Activated T-helper 1 cell treated with anti-CD3 and anti-CD28 coated beads, Interleukin-2, amount 50 U/mL, for 16 hours (primary cell): ENCODE data around the gene SRP14.

Experiments
- DNase-seq, 2 donors: peaks; one replicate each; pipeline ENCODE4 v3.0.0-alpha.2; 2020; ENCODE audit warnings: low read depth in 1 of 2, low spot score in 1 of 2

The SRP14 gene

GRCh38 chr15:40069178-40070165 is 30.5 kb upstream of the SRP14 start:
- DNase-seq: no peak

DNA sequence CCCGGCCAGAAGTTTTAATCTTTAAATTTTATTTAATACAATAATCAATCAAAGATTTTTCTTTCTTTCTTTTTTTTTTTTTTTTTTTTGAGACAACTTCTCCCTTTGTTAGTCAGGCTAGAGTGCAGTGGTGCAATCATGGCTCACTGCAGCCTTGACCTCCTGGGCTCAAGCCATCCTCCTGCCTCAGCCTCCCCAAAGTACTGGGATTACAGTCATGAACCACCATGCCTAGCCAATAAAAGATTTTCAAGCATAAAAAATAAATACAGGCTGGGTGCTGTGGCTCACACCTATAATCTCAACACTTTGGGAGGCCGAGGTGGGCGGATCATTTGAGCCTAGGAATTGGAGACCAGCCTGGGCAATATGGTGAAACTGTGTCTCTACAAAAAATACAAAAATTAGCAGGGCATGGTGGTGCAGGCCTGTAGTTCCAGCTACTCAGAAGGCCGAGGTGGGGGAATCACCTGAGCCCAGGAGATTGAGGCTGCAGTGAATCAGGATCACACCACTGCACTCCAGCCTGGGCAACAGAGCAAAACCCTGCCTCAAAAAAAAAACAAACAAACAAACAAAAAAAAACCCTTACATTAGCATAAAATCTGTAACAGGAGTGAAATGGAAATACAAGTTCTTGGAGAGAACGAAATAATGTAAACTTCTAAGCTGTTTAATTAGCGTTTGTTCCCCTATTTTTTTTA is 29.1 kb upstream of the SRP14 start:
- DNase-seq: no peak

DNA sequence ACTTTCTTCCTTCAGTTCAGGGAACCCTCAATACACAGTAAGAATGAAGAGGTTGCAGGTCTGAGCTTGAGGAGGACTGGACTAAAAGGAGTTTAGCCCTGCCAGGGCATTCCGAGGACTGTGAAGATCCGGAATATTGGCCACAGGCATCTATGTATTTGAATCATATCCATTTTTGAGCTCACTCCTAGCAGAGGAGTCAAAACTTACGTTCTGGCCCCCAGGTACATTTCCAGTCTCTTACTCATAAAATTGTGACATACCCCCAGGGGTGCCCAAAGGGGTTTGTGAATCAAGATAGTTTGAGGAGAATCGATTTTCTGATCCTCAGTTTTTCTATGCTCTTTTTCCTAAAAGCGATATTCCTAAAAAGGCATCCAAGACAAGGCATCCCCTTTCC is 27.6 kb upstream of the SRP14 start:
- DNase-seq: no peak

DNA sequence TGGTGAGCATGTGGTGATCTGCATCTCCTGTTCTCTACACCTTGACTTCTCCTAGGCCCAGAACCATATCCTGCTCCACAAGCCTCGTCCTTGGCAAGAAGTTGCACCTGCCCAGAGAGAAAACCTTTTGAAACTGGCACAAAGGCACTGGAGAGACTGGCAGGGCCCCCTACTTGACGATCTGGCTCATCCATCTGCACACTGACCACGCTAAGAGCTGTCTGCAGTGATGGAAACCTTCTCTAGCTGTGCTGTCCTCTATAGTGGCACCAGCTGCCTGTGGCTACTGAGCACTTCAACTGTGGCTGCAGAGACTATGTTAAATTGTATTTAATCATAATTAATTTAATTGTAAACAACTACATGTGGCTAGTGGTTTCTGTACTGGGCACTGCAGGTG is 26.2 kb upstream of the SRP14 start:
- DNase-seq: no peak

DNA sequence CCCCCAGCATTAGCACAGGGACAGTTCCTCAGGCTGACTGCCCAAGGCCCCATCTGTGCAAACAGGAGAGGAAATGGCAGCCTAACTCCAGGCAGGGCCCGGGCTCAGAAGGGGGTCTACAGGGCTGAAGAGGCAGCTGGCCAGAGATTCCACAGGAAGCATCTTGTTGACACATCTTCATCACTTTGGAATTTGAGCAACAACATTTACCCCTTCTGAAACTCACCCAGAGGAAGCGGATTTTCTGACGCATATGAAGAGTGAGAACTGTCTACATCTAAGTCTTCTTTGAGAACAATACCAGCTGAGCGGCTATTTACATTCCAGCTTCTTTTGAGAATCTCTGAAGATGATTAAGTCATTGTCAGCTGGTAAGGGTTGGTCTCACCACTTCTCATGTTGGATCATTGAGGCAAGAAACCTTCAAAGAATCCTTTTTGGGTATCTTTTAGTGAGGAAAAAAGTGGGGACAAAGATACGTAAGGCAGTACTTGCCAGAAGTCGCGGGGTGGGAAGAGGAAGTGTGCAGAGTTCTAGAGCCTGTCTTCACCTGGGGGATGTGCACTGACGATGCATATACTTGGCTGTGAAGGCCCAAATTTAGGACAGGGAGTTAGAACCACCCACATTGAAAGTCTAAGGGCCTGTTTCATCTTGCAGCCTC is 25.4 kb upstream of the SRP14 start:
- no peak for DNase-seq

DNA sequence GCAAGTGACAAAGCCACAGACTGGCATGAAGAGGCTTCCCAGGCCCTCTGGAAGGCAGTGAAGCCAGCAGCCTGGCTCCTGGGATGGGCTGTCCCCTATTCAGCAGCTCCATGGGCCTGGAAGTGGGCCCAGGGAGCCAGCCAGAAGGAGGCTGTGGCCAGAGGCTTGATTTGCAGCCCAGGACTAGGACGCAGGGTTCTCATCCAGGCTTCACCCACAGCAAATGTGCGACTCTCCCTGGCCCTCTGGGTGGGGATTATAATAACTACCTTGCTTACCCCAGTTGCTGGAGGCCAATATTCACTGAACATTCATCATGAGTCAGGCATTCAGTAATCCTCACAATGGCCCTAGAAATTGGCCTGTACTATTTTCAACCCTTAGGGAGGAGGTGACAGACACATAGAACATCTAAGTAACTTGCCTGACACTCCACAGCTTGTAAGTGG is 24.6 kb upstream of the SRP14 start:
- DNase-seq: no peak

GRCh38 chr15:40062816-40063562 is 24.0 kb upstream of the SRP14 start:
- no peak for DNase-seq

GRCh38 chr15:40061212-40061901 is 22.4 kb upstream of the SRP14 start:
- DNase-seq: no peak

DNA sequence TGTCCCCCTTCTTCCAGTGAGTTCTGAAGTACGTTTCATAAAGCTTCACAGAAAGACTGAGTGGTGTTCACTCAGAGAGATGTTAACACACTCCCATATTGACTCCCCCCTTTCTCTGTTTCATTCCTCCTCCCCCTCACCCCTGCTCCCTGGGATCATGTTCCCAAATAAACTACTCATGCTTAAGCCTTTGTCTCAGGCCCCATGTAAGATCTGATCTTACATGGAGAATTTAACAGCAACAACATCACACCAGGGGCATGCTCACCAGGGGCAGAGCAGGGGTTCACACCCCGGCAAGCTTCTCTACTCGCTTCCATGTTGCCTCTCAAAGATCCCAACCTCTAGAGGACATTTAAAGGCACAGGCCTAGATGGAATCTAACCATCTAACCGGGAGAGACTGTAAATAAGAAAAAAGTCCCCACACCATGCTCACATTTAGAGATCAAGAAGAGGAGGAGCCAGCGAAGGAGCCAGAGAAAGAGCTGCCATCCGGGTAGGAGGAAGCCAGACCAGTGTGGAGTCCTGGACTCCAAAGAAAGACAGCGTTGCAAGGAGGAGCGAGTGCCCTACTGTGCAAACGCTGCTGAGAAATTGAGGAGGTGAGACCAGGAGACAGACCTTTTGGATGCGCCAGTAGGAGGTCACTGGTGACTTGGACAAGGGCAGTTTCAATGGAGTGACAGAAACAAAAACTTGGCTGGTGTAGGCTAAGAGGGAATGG is 21.4 kb upstream of the SRP14 start:
- DNase-seq: no peak

DNA sequence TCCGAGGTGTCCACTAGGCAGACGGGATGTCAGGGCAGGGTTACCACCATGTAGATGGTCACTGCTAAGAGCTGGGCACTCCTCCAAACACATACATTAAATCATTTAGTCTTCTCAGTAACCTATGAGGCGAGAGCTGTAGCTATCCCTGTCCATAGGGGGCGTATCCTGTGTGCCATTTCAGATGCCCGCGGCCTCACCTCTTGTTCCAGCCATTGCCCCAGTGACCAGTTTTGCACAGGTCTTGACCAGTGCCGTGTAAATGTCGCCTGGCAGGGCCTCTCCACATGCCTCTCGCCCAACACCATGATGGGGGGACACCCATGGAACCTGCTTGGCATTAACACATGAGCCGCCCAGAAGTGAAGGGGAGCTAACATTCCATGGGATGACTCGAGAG is 20.8 kb upstream of the SRP14 start:
- no peak for DNase-seq

DNA sequence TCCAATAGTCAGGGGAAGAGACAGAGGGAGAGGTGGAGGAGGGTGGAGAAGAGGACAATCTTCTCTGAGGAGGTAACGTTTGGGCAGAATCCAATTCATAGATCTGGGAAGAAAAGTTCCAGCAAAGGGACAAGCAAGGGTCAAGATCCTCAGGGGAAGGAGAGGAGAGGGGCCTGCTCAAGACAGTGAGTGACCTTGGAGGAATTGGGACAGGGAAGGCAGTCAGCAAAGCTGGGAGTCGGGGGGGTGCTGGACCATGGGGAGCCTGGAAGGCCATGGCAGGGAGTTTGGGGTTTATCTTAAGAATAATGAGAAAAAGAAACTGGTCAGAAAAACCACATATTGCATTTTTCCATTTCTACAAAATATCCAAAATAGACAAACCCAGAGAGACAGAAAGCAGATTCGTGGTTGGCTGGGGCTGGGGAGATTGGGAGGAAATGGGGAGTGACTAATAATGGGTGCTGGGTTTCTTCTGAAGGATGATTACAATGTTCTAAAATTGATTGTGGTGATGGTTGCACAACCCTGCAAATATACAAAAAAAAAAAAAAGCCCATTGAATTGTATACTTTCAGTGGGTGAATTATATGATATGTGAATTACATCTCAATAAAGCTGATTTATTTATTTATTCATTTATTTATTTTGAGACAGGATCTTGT is 19.6 kb upstream of the SRP14 start:
- DNase-seq: no peak

- DNase-seq: no peak
These were observed 16.8 kb upstream of the SRP14 start for GRCh38 chr15:40055576-40056293.

DNA sequence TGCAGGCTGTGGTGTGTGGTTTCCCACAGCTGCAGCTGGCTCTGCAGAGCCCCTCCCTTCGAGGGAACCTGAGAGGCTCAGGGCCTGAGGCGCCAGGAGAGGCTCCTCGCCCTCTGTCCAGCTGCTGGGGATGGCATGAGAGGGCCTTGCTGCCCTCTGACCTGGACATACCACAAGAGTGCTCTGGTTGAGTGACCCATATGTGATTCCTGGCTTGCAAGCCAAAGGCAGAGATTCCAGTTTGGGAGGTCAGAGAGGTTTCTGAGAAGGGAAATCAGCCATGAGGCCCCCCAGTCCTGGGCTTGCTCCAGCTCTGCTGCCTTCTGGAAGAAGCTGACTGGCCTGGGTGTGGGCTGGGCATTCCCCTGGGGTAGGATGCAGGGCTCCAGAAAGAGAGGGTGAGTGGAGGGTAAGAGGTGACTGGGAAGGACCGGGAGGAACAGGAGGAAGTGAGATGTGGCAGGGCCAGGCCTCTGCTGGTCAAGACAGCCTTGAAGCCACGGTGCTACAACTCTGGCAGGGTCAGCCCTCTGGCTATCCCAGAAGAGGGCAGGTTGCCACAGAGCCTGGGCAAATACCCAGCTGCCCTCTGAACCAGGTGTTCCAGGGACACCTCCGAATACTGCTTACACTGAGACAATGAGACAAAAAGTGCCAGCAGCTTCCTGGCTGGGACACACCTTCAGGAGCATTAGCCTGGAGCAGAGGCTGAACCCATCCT is 16.0 kb upstream of the SRP14 start:
- no peak for DNase-seq

- DNase-seq: no peak
These were observed 15.5 kb upstream of the SRP14 start for GRCh38 chr15:40054605-40054854.

DNA sequence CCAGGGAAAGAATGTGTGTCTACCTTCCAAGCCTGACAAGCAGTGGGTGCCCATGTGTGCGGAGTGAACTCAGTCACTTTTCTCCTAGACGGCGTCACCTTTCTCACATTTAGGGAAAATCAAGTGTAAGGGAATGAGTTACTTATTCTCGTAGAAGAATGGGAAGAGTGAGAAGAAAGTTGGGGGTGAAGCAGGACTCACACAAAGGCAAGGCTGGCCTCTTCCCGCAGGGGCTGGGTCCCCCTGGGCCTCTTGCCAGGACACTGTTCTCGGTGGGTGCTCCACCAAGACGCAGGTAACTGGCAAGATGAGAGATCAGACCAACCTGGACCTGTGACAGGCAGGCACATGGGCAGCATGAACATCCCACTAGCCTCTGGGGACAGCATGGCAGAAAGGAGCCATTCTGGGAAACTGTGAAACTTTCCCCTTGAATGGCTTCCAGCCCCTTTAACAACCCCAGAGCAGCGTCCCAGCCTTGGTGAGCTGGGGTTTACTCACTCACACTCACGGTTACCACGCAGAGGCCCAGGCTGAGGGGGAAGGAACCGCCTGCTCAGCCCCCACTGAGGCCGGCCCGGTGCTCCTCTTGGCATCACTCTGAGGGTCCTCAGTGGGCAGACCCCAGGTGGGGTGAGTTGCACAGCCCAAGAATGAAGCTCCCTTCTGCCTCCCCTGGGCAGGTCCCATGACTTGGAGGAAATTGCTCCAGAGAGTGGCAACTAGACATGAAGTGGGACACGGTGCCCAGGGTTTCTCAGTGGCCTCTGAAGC is 15.0 kb upstream of the SRP14 start:
- DNase-seq: no peak

GRCh38 chr15:40053079-40053830 is 14.3 kb upstream of the SRP14 start:
- DNase-seq: no peak

DNA sequence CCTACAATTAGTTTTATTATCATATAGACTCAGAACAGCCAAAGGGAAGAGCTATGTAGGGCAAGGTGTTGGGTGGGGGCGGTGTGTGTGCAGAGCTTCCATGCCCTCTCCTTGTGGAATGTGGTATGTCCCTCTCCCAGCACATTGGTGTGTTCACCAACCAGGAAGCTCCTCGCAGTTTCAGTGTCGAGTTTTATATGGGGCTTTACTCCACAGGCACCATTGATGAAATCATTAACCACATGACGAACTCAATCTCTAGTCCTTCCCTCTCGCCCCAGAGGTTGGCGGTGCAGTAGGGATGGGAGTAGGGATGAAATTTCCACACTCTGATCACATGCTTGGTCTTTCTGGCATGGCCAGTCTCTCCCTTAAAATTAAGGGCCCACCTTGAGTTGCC is 13.6 kb upstream of the SRP14 start:
- DNase-seq: no peak
